ENCODE data around the gene NXN.
"Not testable (repeated sequence)": the region's sequence is repeated elsewhere in the genome, so short reads cannot be mapped to it uniquely, and the experiment has no call there.

Gene NXN

GRCh38 chr17:830381-830780, 149.2 kb downstream of the NXN start:
- no peak for DNase-seq (ENCODE audit: low read depth in 2 of 2)

DNA sequence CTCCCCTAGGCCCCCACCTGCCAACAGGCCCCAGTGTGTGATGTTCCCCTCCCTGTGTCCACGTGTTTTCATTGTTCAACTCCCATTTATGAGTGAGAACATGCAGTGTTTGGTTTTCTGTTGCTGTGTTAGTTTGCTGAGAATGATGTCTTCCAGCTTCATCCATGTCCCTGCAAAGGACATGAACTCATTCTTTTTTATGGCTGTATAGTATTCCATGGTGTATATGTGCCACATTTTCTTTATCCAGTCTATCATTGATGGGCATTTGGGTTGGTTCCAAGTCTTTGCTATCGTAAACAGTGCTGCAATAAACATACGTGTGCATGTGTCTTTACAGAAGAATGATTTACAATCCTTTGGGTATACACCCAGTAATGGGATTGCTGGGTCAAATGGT, 150.0 kb downstream of the NXN start:
- not testable (repeated sequence) for DNase-seq (ENCODE audit: low read depth in 2 of 2)

GRCh38 chr17:828761-829160, 150.8 kb downstream of the NXN start:
- DNase-seq (ENCODE audit: low read depth in 2 of 2) = no peak

DNA sequence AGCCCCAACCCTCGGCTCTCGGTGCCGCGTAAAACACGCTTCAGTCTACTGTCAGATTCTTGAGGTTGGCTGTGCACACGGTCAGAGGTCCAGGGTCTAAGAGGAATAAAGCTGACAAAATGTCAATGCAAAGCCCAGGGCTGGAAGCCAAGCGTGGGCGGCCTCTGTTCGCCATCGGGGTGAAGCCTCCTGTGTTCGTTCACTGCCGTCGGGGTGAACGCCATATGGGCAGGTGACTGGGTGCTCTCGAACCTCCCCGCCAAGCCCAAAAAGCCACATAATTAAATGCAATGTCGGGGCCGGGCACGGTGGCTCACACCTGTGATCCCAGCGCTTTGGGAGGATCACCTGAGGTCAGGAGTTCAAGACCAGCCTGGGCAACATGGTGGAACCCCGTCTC, 152.8 kb downstream of the NXN start:
- no peak for DNase-seq (ENCODE audit: low read depth in 2 of 2)

DNA sequence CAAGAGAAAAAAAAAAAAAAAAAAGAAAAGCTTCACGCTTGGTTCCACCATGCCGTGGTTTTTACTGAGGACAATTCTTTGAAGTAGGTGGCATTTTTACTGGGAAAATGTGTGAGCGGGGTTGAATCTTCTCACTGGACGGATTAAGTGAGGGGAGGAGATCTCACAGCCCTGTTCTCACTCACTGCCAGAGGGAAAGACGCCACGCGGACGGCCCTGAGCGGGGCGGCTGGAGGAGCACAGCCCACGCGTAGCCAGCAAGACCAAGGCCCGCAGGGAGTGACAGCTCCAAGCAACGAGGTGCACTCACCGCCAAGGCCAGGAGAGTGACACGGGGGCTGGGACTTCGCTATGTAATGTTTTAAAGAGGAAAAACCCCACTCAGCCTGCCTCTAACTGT, 154.4 kb downstream of the NXN start:
- no peak for DNase-seq (ENCODE audit: low read depth in 2 of 2)

DNA sequence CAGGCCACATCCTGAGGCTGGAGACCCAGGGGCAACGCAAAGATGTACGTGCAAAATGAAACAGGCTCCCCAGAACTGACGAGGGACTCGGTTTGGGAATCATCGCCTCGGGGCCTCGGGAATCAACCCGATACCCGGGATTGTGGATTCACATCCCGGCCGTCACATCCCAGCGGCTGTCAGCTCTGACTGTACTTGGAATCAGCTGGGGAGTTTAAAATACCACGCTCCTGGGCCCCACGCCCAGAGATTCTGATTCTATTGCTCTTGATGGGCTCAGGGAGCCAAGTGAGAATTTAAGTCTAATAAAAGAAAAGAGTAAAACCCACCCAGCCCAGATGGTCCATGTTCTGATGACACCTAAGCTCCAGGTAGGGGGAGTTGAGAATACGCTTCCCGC, 155.2 kb downstream of the NXN start:
- DNase-seq (ENCODE audit: low read depth in 2 of 2) = no peak

- no peak for DNase-seq (ENCODE audit: low read depth in 2 of 2)
These were observed 156.1 kb downstream of the NXN start for GRCh38 chr17:823501-823902.

- DNase-seq (ENCODE audit: low read depth in 2 of 2) = no peak
These were observed 160.3 kb downstream of the NXN start for GRCh38 chr17:819251-819650.

GRCh38 chr17:814371-814770, 165.2 kb downstream of the NXN start:
- no peak for DNase-seq (ENCODE audit: low read depth in 2 of 2)

GRCh38 chr17:812638-813204, 166.9 kb downstream of the NXN start:
- no peak for DNase-seq (ENCODE audit: low read depth in 2 of 2)

- no peak for DNase-seq (ENCODE audit: low read depth in 2 of 2)
These were observed 168.4 kb downstream of the NXN start for GRCh38 chr17:811051-811784.

DNA sequence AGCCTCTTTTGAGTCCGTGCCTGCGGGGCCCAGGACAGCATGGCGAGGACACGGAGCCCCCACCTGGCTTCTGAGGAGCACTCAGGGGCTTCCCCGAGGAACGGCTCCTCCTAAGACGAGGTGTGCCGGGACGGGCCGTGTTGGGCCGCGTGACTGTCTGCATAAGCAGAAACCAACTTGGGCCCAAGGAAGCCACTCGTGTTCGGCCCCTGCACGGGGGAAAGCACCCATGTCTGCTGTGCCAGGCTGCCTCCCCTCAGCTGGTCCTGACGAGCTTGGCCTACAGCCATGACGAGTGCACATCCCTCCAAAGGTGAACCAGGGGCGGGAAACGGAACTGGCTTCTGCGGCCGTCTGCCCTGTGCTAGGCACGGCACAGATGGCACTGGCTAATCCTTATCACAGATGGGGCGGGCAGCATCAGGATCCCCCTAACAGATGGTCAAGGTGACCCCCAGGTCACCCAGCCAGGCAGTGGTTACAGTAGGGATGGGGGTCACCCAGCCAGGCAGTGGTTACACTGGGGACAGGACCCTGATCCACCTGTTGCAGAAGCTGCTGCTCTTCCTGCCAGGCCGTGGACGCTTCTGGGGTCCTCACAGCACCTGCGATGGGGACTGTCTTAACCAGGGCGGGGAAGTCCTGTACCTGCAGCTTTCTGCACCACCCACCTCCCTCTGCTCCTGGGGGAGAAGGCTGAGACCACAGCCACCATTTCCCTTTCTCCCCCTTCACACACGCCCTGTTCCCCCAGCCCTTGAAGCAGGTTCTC, 171.9 kb downstream of the NXN start:
- DNase-seq (ENCODE audit: low read depth in 2 of 2) = no peak

- DNase-seq (ENCODE audit: low read depth in 2 of 2) = no peak
These were observed 172.6 kb downstream of the NXN start for GRCh38 chr17:806781-807522.

GRCh38 chr17:806346-806745, 173.2 kb downstream of the NXN start:
- no peak for DNase-seq (ENCODE audit: low read depth in 2 of 2)

DNA sequence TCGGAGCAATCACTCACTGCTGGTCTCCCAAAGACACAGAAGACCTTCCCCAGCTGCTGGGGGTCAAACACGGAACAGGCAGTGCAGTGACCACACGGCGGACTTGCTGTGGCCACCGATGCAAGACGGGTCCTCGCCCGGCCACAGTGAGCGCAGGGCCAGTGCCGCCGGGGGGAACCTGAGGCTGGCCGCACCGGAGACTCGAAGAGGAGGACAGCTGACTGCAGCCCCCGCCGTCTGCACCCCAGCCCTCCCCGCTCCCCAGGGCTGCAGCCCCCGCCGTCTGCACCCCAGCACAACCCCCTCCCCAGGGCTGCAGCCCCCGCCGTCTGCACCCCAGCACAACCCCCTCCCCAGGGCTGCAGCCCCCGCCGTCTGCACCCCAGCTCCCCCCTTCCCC, 173.7 kb downstream of the NXN start:
- DNase-seq (ENCODE audit: low read depth in 2 of 2) = not testable (repeated sequence)

DNA sequence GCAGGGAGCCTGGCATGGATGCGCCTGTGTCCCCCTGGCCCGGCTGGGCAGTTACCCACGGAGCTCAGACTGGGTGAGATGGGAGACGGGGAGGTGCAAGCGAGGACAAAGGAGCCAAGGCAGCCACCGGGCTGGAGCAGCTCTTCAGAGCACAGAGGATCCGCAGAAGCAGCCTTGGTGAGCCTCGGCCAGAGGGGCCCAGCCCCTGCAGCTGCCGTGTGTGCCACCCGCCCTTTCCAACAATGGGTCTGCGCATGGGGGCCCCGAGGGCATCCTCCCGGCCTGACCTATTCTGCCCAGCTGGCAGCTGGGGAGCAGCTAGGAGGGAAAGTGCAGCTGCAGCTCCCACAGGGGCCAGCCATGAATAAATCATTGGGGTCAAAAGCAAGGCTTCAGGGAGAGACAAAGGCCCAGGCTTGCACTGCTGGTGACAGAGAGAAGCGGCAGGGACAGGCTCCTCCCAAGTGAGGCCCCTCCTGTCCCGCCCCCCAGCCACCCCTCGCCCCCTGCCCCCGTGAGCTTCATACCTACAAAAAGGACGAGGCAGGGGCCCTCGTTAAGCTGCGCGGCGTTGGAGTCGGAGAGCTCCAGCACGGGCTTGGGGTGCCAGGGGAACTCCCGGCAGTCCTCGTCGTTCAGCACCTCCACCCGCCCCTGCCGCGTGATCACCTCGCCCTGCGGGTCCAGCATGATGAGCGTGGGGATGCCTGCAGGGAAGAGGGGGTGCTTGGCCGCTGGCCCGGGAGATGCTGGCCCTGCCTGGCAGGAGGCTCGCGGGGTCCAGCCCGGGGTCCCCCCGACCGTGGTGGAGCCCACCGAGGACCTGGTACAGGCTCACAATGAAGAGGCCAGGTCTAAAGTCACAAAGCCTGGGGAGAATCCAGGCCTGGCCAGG, 174.8 kb downstream of the NXN start:
- DNase-seq (ENCODE audit: low read depth in 2 of 2) = no peak

DNA sequence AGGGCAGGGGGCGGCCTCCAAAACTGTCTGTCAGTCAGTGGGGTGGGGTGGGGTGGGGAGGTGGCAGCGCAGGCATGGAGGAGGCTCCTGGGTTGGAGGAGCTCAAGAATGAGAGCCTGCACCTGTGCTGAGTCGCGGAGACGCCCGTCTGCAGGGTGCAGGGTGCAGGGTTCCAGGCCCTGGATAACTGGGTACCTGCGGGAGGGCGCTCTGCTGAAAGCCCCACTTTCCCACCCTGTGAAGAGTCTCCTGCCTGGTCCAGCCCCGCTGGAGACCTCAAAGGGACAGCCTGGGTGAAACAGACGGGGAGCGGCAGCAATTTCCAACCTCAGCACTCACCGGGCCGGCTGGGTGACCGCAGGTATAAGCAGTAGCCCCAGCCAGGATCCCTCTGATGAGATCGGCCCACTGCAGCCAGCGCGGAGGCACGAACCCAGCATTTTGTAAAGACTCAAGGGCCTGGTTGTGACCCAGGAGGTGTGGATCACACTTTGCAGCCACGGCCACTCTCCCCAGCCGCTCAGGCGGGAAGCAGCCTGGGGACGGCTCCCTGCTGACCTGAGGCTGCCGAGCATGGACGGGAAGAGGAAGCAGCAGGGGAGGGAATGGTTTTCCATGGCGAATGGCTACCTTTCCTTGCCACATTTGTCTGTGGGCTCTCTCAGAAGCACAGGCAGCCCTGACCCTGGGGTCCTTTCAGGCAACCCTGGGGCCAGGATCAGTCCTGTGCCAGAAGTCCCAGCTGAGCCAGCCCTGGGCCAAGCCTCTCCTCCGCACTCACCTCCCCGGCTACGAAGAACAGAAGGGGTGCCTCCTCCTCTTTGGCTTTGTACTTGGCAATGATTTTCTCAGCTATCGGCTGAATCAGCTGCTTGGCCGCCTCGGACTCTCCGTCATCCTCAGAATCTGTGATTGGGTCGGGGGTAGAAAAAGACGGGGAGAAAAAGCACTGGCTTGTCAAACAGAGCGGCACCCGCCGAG, 176.4 kb downstream of the NXN start:
- no peak for DNase-seq (ENCODE audit: low read depth in 2 of 2)

DNA sequence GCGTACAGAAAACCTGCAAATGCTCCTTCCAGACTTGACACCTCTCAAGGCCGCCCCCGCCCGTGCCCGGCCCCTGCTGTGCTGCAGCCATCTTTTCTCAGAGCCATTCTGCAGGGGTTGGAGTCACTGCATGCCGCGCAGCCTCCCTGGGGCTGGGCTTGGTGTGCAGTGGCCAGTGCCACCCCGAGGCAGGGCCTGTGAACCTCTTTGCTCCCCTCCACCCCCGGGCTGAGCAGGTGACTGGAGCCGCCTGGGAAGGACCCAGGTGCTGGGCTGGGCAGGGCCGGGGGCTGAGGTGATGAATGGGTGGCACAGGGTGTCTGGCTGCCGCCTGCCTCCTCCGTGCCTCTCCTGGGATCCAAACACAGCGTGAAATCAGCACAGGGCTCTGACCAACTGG, 177.1 kb downstream of the NXN start:
- no peak for DNase-seq (ENCODE audit: low read depth in 2 of 2)

- no peak for DNase-seq (ENCODE audit: low read depth in 2 of 2)
These were observed 177.9 kb downstream of the NXN start for GRCh38 chr17:801660-802059.
